ENCODE data around the gene RAB7A. TPM values are rescaled to one million over a fixed set of nuclear protein-coding genes. Genes with fewer than 3 reads are reported as not detected.
"Not testable (repeated sequence)": the region's sequence is repeated elsewhere in the genome, so short reads cannot be mapped to it uniquely, and the experiment has no call there.

The RAB7A gene
- total and polyA plus RNA-seq, 2 donors (not counting 1 experiment from before 2014, with no cell fraction given) = 54.2 to 415 TPM

- Histone ChIP-seq H3K9me3 (ENCODE audit: control insufficient read depth, insufficient read depth, low read depth, low read length) (no peaks in the 10 kb centered on the region), H3K9ac (ENCODE audit: insufficient read depth, low read length) (no peak overlapping the region), H4K20me1 (ENCODE audit: control insufficient read depth, extremely low read depth, insufficient read depth, low read length) (no peaks in the 10 kb centered on the region), H3K36me3 (ENCODE audit: control insufficient read depth, insufficient read depth, low read length) (no peaks in the 10 kb centered on the region), H3K27ac (ENCODE audit: insufficient read depth, low read length) (no peak overlapping the region), H3K4me2 (ENCODE audit: extremely low read depth, insufficient read depth, low read length) (no peak overlapping the region), H2AFZ (ENCODE audit: low read length) (no peak overlapping the region), H3K27me3 (ENCODE audit: control insufficient read depth, insufficient read depth, low read length) (peaks cover 4% of the 10 kb centered on the region), H3K4me1 (ENCODE audit: control insufficient read depth, extremely low read depth, insufficient read depth, low read length) (no peaks in the 10 kb centered on the region), H3K79me2 (ENCODE audit: control insufficient read depth, insufficient read depth, low read length) (no peaks in the 10 kb centered on the region), H3K4me3 (replicated peaks in 1 of 4; ENCODE audit: control extremely low read depth in 1 of 4, insufficient read depth in 1 of 4, low read depth in 3 of 4, low read length in 4 of 4) (no peak overlapping the region)
- TF ChIP-seq, protein P1, sequence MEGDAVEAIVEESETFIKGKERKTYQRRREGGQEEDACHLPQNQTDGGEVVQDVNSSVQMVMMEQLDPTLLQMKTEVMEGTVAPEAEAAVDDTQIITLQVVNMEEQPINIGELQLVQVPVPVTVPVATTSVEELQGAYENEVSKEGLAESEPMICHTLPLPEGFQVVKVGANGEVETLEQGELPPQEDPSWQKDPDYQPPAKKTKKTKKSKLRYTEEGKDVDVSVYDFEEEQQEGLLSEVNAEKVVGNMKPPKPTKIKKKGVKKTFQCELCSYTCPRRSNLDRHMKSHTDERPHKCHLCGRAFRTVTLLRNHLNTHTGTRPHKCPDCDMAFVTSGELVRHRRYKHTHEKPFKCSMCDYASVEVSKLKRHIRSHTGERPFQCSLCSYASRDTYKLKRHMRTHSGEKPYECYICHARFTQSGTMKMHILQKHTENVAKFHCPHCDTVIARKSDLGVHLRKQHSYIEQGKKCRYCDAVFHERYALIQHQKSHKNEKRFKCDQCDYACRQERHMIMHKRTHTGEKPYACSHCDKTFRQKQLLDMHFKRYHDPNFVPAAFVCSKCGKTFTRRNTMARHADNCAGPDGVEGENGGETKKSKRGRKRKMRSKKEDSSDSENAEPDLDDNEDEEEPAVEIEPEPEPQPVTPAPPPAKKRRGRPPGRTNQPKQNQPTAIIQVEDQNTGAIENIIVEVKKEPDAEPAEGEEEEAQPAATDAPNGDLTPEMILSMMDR (conservative IDR thresholded peaks at IDR 0.05 in 1 of 2, IDR thresholded peaks at IDR 0.05 in 1 of 2; ENCODE audit: low read depth in 1 of 2, low read length in 2 of 2) = no peak
- no peak for TF ChIP-seq EZH2 (IDR thresholded peaks at IDR 0.05; ENCODE audit: low read length, missing control alignments)
- no peak for DNase-seq (ENCODE audit: low read depth in 2 of 2)
Observed at GRCh38 chr3:128710816-128711433, 15.1 kb upstream of the RAB7A start.

DNA sequence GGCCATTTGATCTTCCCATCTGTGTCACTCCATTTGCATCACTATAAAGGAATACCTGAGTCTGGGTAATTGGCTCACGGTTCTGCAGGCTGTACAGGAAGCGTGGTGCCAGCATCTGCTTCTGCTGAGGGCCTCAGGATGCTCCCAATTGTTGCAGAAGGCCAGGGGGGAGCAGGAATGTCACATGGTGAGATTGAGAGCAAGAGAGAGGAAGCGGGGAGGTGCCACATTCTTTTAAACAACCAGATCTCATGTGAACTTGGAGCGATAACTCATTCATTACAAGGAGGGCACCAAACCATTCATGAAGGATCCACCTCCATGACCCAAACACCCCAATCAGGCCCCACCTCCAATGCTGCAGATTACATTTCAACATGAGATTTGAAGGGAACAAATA lies 13.1 kb upstream of the RAB7A start:
- Histone ChIP-seq H2AFZ (ENCODE audit: low read length) (no peak overlapping the region), H3K9ac (ENCODE audit: insufficient read depth, low read length) (no peak overlapping the region), H3K27me3 (ENCODE audit: control insufficient read depth, insufficient read depth, low read length) (peaks cover 4% of the 10 kb centered on the region), H3K36me3 (ENCODE audit: control insufficient read depth, insufficient read depth, low read length) (no peaks in the 10 kb centered on the region), H3K27ac (ENCODE audit: insufficient read depth, low read length) (no peak overlapping the region), H3K4me3 (replicated peaks in 1 of 4; ENCODE audit: control extremely low read depth in 1 of 4, insufficient read depth in 1 of 4, low read depth in 3 of 4, low read length in 4 of 4) (no peak overlapping the region), H3K9me3 (ENCODE audit: control insufficient read depth, insufficient read depth, low read depth, low read length) (no peaks in the 10 kb centered on the region), H3K79me2 (ENCODE audit: control insufficient read depth, insufficient read depth, low read length) (no peaks in the 10 kb centered on the region), H3K4me2 (ENCODE audit: extremely low read depth, insufficient read depth, low read length) (no peak overlapping the region), H4K20me1 (ENCODE audit: control insufficient read depth, extremely low read depth, insufficient read depth, low read length) (no peaks in the 10 kb centered on the region), H3K4me1 (ENCODE audit: control insufficient read depth, extremely low read depth, insufficient read depth, low read length) (no peaks in the 10 kb centered on the region)
- no peak for DNase-seq (ENCODE audit: low read depth in 2 of 2)
- no peak for TF ChIP-seq EZH2 (IDR thresholded peaks at IDR 0.05; ENCODE audit: low read length, missing control alignments)
- TF ChIP-seq, protein P1 (conservative IDR thresholded peaks at IDR 0.05 in 1 of 2, IDR thresholded peaks at IDR 0.05 in 1 of 2; ENCODE audit: low read depth in 1 of 2, low read length in 2 of 2) = no peak

DNA sequence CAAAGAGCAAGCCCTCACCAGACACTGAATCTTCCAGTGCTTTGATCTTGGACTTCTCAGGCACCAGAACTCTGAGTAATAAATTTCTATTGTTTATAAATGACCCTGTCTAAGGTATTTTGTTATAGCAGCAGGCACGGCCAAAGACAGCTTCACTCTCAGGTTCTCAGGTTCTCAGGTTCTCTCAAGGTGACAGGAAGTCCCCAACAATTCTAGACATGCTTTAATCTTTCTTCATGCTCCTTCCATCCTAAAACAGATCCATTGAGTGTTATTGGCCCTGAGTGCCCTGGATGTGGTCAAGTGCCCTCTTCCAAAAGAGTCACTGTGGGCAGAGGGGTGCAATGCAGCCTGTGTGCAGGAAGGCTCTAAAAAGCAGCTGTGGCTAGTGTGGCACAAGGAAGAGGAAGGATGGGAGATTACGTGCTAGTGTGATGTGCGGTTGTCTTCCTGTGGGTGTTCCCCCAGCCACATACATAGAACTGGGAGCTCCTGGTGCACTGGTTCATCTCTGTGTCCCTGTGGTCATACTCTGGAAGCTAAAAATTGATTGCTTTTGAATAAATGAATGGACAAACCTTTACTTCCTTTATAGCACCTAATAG lies 11.0 kb upstream of the RAB7A start:
- no peak for TF ChIP-seq EZH2 (IDR thresholded peaks at IDR 0.05; ENCODE audit: low read length, missing control alignments)
- TF ChIP-seq, protein P1 (conservative IDR thresholded peaks at IDR 0.05 in 1 of 2, IDR thresholded peaks at IDR 0.05 in 1 of 2; ENCODE audit: low read depth in 1 of 2, low read length in 2 of 2) = no peak
- Histone ChIP-seq H2AFZ (ENCODE audit: low read length) (no peak overlapping the region), H3K27me3 (ENCODE audit: control insufficient read depth, insufficient read depth, low read length) (peaks cover under 1% of the 10 kb centered on the region), H3K4me1 (ENCODE audit: control insufficient read depth, extremely low read depth, insufficient read depth, low read length) (no peaks in the 10 kb centered on the region), H3K27ac (ENCODE audit: insufficient read depth, low read length) (no peak overlapping the region), H3K79me2 (ENCODE audit: control insufficient read depth, insufficient read depth, low read length) (no peaks in the 10 kb centered on the region), H3K9ac (ENCODE audit: insufficient read depth, low read length) (no peak overlapping the region), H4K20me1 (ENCODE audit: control insufficient read depth, extremely low read depth, insufficient read depth, low read length) (no peaks in the 10 kb centered on the region), H3K36me3 (ENCODE audit: control insufficient read depth, insufficient read depth, low read length) (no peaks in the 10 kb centered on the region), H3K4me2 (ENCODE audit: extremely low read depth, insufficient read depth, low read length) (no peak overlapping the region), H3K4me3 (replicated peaks in 1 of 4; ENCODE audit: control extremely low read depth in 1 of 4, insufficient read depth in 1 of 4, low read depth in 3 of 4, low read length in 4 of 4) (no peak overlapping the region), H3K9me3 (ENCODE audit: control insufficient read depth, insufficient read depth, low read depth, low read length) (no peaks in the 10 kb centered on the region)
- no peak for DNase-seq (ENCODE audit: low read depth in 2 of 2)

GRCh38 chr3:128718892-128719291 lies 7.1 kb upstream of the RAB7A start:
- not testable (repeated sequence) for H3K27ac ChIP-seq (ENCODE audit: insufficient read depth, low read length); H3K4me2 ChIP-seq (ENCODE audit: extremely low read depth, insufficient read depth, low read length); H2AFZ ChIP-seq (ENCODE audit: low read length); H3K27me3 ChIP-seq (ENCODE audit: control insufficient read depth, insufficient read depth, low read length); H3K79me2 ChIP-seq (ENCODE audit: control insufficient read depth, insufficient read depth, low read length); H3K9ac ChIP-seq (ENCODE audit: insufficient read depth, low read length); H3K4me1 ChIP-seq (ENCODE audit: control insufficient read depth, extremely low read depth, insufficient read depth, low read length); H4K20me1 ChIP-seq (ENCODE audit: control insufficient read depth, extremely low read depth, insufficient read depth, low read length); H3K9me3 ChIP-seq (ENCODE audit: control insufficient read depth, insufficient read depth, low read depth, low read length); H3K4me3 ChIP-seq (replicated peaks in 1 of 4; ENCODE audit: control extremely low read depth in 1 of 4, insufficient read depth in 1 of 4, low read depth in 3 of 4, low read length in 4 of 4); H3K36me3 ChIP-seq (ENCODE audit: control insufficient read depth, insufficient read depth, low read length); DNase-seq (ENCODE audit: low read depth in 2 of 2)

All from fibroblast of lung (primary cell).